ENCODE results near the gene SOCS1. TPM values are rescaled to one million over a fixed set of nuclear protein-coding genes. Genes with fewer than 3 reads are reported as not detected.

The SOCS1 gene
- polyA plus RNA-seq, 1 donor from 2014 or later: not detected

DNA sequence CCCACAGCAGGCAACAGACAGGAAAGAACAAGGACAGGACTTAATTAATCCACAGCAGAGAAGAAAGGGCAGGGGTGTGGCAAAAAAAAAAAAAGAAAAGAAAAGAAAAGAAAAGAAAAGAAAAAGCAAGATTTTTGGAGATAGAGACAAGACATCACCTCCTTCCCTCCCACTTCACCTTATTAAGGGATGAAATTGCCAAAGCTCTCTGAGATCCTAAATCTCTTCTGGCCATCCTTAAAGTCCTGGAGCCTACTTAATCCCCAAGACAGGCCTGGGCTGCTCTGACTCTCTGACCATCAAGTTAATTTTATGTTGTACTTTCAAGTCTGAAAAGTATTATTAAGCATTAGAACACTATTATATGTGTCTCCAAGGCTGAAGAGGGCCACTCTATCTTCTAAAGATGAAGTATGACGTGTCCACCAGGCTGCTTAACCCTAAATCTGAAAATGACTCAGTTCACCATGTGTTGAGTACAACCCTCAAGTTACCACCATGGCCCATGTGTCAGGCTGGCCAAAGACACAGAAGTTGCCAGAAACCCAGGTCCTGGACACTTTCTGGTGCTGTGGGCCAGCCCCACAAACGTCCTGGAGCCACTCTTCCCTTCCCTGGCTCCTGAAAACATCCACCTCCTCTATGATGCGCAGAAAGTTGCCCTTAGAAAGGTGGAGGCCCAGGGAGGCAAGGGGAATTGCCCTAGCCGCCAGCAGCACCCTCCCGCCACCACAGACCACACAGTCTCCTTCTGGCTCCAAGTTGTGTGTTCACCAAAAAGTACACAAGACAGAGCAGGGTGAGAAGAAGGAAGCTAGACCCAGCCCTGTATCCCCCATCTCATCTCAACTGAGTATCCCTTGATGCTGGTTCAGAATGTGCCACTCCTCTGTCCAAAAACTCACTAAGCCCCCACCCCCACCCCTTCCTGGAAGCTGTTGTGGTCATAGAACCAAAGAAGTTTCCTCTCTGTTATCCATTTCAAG lies 2.7 kb downstream of the SOCS1 start:
- Histone ChIP-seq H3K9me3 (ENCODE audit: low read length) (no peaks in the 10 kb centered on the region), H3F3A (ENCODE audit: insufficient read depth, low read length, poor library complexity, severe bottlenecking) (no peaks in the 10 kb centered on the region), H2AFZ (ENCODE audit: low read depth, low read length) (no peak overlapping the region), H3K4me2 (ENCODE audit: low read length) (no peak overlapping the region), H3K27me3 (ENCODE audit: insufficient read depth, low read depth, low read length) (peaks cover 39% of the 10 kb centered on the region), H3K36me3 (ENCODE audit: insufficient read depth, low read length) (no peaks in the 10 kb centered on the region), H3K27ac (ENCODE audit: low read length) (no peak overlapping the region), H3K79me2 (replicated peaks; ENCODE audit: insufficient read depth, low read length) (no peaks in the 10 kb centered on the region), H4K20me1 (ENCODE audit: insufficient read depth) (no peaks in the 10 kb centered on the region), H3K4me3 (ENCODE audit: low read length) (no peak overlapping the region), H3K9ac (ENCODE audit: low read length) (no peak overlapping the region), H3K9me2 (ENCODE audit: insufficient read depth, low read length) (no peaks in the 10 kb centered on the region)
- TF ChIP-seq POLR2AphosphoS5 (IDR thresholded peaks at IDR 0.05): no peak

DNA sequence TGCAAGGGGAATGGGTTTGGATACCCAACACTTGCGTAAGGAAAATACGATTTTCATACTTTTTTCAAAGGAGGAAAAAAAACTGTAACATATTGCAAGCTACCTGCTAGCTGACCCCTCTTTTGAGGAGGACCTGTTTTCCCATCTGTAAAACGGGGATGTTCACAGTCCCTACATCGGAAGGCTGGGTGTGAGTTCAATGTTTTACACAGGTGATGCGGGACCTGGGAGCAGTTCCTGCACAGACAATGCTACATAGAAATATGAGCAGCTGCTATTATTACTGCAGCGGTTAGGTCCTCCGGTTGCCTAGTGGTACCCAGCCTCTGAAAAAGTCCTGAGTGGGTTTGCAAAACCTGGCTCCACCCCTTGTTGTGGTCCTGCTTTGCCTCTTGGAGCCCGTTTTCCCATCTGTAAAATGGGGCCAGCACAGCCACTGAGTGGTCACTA lies 3.5 kb downstream of the SOCS1 start:
- Histone ChIP-seq H3K4me2 (ENCODE audit: low read length) (no peak overlapping the region), H3K36me3 (ENCODE audit: insufficient read depth, low read length) (no peaks in the 10 kb centered on the region), H3K27me3 (ENCODE audit: insufficient read depth, low read depth, low read length) (peaks cover 37% of the 10 kb centered on the region), H4K20me1 (ENCODE audit: insufficient read depth) (no peaks in the 10 kb centered on the region), H3F3A (ENCODE audit: insufficient read depth, low read length, poor library complexity, severe bottlenecking) (no peaks in the 10 kb centered on the region), H3K4me3 (ENCODE audit: low read length) (no peak overlapping the region), H3K79me2 (replicated peaks; ENCODE audit: insufficient read depth, low read length) (no peaks in the 10 kb centered on the region), H3K9ac (ENCODE audit: low read length) (no peak overlapping the region), H3K9me3 (ENCODE audit: low read length) (no peaks in the 10 kb centered on the region), H3K27ac (ENCODE audit: low read length) (no peak overlapping the region), H2AFZ (ENCODE audit: low read depth, low read length) (no peak overlapping the region), H3K9me2 (ENCODE audit: insufficient read depth, low read length) (no peaks in the 10 kb centered on the region)
- no peak for TF ChIP-seq RAD21 (conservative IDR thresholded peaks at IDR 0.05)
- no peak for TF ChIP-seq TAF1 (IDR thresholded peaks at IDR 0.05; ENCODE audit: low read depth)
- TF ChIP-seq MXI1 (conservative IDR thresholded peaks at IDR 0.05; ENCODE audit: poor library complexity, severe bottlenecking): no peak
- TF ChIP-seq, protein P1, sequence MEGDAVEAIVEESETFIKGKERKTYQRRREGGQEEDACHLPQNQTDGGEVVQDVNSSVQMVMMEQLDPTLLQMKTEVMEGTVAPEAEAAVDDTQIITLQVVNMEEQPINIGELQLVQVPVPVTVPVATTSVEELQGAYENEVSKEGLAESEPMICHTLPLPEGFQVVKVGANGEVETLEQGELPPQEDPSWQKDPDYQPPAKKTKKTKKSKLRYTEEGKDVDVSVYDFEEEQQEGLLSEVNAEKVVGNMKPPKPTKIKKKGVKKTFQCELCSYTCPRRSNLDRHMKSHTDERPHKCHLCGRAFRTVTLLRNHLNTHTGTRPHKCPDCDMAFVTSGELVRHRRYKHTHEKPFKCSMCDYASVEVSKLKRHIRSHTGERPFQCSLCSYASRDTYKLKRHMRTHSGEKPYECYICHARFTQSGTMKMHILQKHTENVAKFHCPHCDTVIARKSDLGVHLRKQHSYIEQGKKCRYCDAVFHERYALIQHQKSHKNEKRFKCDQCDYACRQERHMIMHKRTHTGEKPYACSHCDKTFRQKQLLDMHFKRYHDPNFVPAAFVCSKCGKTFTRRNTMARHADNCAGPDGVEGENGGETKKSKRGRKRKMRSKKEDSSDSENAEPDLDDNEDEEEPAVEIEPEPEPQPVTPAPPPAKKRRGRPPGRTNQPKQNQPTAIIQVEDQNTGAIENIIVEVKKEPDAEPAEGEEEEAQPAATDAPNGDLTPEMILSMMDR (IDR thresholded peaks at IDR 0.05; ENCODE audit: poor library complexity, severe bottlenecking): no peak
- no peak for TF ChIP-seq POLR2AphosphoS5 (IDR thresholded peaks at IDR 0.05)
- no peak for TF ChIP-seq EZH2 (IDR thresholded peaks at IDR 0.05; ENCODE audit: borderline replicate concordance, insufficient read depth, low read length, poor library complexity, severe bottlenecking)
- TF ChIP-seq, protein P2, sequence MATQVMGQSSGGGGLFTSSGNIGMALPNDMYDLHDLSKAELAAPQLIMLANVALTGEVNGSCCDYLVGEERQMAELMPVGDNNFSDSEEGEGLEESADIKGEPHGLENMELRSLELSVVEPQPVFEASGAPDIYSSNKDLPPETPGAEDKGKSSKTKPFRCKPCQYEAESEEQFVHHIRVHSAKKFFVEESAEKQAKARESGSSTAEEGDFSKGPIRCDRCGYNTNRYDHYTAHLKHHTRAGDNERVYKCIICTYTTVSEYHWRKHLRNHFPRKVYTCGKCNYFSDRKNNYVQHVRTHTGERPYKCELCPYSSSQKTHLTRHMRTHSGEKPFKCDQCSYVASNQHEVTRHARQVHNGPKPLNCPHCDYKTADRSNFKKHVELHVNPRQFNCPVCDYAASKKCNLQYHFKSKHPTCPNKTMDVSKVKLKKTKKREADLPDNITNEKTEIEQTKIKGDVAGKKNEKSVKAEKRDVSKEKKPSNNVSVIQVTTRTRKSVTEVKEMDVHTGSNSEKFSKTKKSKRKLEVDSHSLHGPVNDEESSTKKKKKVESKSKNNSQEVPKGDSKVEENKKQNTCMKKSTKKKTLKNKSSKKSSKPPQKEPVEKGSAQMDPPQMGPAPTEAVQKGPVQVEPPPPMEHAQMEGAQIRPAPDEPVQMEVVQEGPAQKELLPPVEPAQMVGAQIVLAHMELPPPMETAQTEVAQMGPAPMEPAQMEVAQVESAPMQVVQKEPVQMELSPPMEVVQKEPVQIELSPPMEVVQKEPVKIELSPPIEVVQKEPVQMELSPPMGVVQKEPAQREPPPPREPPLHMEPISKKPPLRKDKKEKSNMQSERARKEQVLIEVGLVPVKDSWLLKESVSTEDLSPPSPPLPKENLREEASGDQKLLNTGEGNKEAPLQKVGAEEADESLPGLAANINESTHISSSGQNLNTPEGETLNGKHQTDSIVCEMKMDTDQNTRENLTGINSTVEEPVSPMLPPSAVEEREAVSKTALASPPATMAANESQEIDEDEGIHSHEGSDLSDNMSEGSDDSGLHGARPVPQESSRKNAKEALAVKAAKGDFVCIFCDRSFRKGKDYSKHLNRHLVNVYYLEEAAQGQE (IDR thresholded peaks at IDR 0.05; ENCODE audit: borderline replicate concordance): no peak
- TF ChIP-seq SMC3 (conservative IDR thresholded peaks at IDR 0.05; ENCODE audit: poor library complexity): no peak
- TF ChIP-seq EP300 (conservative IDR thresholded peaks at IDR 0.05; ENCODE audit: poor library complexity, severe bottlenecking): no peak
